Measurements from ENCODE around the gene CFB.
"Not testable (repeated sequence)": the region's sequence is repeated elsewhere in the genome, so short reads cannot be mapped to it uniquely, and the experiment has no call there.

CFB gene

DNA sequence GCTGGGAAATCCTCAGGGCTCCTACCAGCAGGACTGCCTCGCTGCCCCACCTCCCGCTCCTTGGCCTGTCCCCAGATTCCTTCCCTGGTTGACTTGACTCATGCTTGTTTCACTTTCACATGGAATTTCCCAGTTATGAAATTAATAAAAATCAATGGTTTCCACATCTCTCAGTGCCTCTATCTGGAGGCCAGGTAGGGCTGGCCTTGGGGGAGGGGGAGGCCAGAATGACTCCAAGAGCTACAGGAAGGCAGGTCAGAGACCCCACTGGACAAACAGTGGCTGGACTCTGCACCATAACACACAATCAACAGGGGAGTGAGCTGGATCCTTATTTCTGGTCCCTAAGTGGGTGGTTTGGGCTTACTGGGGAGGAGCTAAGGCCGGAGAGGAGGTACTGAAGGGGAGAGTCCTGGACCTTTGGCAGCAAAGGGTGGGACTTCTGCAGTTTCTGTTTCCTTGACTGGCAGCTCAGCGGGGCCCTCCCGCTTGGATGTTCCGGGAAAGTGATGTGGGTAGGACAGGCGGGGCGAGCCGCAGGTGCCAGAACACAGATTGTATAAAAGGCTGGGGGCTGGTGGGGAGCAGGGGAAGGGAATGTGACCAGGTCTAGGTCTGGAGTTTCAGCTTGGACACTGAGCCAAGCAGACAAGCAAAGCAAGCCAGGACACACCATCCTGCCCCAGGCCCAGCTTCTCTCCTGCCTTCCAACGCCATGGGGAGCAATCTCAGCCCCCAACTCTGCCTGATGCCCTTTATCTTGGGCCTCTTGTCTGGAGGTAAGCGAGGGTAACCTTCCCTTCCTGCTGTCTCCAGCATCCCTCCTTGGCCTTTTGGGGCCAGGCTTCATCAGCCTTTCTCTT is at the start of gene CFB:
Gene CFB (plus strand): TSS at position 589 of the 863 bp plus-strand sequence. CDS start 127 bp downstream, at position 716.
- DNase-seq = no peak

DNA sequence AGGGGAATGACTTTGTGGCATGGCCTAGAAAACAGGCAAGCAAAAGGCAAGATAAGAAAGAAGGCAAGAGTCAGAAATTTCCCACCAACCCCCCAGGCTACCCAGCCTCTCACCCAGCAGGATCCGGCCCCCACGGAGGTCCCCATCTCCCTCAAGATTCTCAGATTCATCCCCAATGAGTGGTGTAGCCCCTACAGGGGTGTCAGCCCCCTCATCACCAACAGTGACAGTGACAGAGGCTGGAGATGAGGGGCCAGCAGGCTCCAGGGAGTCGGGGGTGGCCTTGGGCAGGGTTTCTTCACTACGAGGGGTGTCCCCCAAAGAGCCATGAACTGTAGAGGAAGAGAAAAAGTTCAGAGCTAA is 49.4 kb upstream of the CFB start:
- no peak for DNase-seq

DNA sequence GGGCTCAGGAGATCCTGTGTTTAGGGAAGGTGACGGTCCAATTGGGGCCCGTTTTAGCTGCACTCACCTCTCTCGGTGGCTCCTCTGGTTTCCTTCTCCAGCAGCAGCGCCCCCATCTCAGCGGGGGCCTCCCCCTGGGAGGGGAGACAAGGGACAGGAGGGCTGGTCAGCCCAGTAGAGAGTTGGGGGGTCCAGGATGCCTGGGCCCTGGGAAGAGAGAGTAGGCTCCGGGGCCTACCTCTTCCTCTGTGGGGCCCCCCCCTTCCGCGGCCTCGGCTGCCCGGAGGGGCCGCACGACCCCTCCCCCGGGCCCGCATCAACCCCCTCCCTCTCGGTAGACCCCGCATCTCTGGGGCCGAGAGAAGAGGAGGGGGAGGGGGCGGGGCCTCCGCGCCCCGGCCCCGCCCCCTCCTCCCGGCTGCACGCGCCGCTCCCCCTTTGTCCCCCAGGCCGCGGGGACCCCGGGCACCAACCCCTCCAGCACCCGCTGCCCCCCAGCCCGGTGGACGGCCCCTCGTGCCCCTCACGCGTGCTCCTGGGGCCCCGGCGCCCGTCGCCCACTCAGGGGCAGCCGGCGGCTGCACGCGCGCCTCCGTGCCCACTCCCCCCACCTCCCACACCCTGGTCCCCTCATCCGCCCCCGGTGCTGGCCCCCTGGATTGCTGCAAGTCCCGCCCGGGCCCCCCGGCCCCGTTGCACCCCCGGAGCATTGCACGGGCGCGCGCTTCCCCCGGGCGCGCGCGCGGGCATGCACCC is 48.9 kb upstream of the CFB start:
- no peak for DNase-seq

DNA sequence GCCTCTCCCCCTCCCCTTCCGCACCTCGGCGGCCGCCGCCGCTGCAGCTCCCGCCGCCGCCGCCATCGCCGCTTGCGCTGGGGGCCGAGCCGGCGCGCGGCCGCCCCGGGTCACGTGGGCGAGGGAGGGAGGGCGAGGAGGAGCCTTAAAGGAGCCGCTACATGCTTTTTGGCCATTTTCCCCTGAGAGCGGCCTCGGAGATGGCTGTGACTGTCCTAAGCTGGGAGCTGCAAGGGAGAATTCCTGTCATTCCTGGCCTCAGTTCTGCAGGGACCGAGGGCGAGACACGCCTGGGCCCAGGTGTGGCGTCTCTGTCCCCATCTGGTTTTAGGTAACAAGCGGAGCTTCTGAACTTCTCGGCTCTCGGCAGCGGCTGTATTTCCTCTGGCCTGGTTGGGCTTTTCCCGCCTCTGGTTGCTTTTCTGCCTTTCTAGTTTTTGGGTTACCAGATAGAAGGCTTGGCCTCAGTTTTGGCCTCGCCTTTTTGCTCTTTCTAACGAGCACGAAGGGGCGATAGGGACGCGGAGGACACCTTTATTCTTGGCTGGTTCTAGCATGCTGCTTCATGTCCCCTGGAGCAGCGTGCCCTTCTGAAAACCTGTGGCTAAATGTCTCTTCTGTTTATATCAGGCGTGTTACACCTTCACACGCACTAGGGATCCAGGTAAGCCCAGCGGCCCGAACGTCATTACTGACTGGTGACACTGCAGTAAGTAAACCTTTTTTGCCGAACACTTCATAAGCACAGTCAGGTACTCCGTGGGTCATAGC is 48.1 kb upstream of the CFB start, which contains the start of gene EHMT2:
Gene EHMT2 (minus strand): TSS at position 87 of the 771 bp plus-strand sequence. CDS start 21 bp downstream, at position 66.
- DNase-seq = peak; percentile 86 to 87

DNA sequence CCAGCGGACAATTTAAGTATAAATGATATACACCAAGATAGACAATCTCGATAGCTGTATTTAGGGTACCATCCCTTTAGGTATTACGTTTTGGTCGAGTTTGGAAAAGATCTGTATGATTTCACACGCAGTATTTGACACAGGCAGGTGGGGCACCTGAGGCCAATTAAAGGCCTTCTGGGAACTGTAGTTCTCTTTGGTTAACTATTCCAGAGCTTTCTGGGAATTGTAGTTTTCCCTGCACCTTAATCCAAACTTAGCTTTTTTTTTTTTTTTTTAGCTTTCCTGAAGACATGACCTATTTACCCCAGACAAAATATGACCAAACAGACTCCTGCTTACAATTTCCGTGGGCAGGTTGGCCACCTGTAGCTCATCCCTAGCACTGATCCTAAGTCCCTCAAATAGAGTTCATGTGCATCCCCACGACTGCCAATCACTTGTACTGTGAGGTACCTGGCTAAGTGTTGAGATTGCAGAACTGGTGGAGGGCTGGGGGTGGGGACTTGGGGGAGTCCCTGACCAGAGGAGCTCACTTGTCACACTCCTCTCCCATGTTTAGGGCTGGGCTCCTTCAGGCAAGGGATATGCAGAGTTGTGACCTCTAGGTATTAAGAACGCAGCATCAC is 47.4 kb upstream of the CFB start:
- peak; percentile 25 to 37 for DNase-seq

DNA sequence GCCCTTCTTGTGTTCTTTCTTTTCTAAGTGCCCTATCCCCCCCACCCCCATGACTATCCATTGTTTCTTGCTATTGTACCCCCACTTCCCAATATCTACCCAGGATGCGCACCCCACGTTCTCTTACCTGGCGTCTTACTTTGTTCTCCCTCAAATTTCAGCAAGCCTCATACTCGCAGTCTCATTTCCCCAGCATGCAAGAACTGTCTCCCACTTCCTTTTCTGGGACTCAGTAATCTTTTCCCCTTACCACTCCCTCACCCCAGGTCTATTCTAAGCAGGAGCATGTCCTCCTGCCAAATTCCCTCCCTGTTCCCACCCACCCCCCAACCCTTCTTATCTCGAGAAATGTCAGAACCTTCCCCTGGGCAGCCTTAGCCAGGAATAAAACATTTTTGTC is 46.7 kb upstream of the CFB start:
- DNase-seq = no peak

DNA sequence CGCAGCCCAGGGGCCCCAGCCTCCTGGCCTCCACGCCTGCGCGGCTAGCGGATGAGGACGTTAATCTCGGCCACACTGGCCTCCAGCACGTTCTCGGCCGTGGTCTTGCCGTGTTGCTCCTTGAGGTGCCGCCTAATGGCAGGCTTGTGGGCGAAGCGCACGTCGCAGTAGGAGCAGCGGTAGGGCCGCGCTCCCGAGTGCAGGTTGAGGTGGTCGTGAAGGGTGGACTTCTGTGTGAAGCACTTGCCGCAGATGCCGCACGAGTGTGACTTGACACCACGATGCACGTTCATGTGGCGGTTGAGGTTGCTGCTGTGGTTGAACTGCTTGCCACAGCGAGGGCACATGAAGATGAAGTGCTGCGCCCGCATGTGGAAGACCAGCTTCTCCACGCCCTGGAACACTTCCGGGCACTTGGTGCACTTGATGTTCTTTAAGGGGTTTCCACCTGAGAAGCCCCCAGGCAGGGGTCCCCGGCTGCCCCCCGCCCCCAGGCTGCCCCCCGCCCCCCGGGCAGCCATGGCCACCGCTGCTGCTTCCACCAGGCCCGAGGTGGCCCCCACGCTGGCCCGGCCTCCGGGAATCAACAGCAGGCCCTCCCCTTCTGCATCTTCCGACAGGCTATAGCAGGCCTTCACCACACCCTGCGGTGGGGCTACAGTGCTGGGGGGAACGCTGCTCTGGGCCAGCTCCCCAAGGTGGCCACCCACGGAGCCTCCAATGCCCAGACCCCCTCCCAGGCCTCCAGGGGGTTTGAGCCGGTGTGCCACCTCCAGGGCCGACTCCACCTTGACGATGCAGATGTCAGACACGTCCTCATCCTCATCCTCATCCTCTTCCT is 45.8 kb upstream of the CFB start:
- peak in 1 of 2 donors; percentile 18 for DNase-seq

DNA sequence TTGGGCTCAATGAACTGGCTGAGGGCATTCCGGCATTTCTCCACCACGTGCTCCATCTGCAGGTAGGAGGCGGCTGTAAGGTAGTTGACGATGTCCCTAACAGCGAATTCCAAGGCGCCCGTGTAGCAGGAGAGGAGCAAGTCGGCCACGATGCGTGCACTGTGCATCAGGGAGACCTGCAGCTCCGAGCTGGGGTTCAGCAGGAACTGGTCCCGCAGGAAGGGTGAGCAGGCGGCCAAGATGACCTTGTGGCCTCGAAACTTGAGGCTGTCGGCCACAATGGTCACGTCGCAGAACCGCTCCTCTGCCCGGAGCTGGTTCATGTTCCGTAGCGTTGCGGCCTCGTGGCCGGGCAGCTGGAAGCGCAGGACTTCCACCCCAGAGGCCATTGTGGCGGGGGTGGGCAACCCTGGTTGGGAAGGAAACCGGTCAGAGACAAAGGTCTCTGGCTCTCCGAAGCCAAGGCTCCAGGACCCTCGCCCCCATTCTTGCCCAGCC is 44.9 kb upstream of the CFB start:
- peak in 1 of 2 donors; percentile 13 for DNase-seq

DNA sequence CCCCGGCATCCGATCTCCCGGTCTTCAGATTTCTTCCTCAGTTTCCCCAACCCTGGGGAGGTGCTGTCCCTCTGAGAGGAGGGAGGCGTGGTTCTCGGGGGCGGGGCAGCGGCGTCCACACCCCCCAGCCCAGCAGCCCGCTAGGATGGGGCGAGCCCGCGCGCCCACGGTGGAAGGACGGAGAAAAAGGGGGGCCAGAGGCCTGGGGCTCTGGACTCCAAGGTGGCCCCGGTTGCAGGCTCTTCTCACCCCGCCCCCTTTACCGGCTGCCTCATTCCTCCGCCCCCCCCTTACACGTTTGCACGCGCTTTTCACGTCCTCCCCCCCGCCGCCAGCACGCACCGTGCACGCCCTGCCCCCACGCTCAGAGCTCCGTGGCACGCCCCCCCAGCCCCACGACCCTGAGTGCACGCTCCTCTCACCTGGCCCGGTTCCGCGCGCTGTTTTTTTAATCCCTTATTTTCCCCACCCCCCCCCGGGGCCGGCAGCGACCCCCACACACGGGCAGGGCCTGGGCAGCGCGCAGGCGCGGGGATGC is 44.4 kb upstream of the CFB start:
- DNase-seq = peak; percentile 71 to 76

DNA sequence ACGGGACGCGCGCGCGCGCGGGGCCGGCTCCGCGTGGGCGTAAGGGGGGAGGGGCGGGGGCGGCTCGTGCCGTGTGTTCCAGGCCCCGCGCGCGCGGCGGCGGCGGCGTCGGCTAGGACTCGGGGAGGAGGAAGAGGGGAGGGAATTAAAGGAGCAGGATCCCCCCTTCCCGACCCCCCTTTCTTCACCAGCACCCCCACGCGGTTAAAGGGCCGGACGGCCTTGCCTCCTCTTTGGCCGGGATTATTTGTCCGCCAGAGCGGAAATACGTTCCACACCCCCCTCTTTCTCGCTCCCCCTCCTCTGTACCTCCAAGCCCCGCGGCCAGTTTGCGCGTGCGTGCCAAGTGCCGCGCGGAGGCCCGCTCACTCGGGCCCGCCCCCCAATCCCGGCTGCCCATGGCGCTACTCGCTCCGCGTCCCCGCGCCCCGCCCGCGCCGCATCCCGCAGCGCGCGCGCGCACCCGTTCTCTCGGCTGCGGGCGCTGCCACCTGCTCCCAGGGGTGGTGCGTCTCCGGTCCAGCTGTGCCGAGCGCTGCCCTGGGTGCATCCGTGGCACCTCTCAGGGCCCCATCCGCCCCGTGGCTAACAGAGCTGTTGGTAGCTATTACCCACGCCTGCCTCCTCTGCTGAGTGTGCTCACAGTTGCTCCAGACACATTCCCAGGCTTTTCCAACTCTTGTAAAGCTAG is 43.8 kb upstream of the CFB start, which contains the start of gene ZBTB12:
Gene ZBTB12 (minus strand): TSS at position 134 of the 691 bp plus-strand sequence. CDS start 781 bp downstream, outside the sequence.
- peak; percentile 87 to 90 for DNase-seq

DNA sequence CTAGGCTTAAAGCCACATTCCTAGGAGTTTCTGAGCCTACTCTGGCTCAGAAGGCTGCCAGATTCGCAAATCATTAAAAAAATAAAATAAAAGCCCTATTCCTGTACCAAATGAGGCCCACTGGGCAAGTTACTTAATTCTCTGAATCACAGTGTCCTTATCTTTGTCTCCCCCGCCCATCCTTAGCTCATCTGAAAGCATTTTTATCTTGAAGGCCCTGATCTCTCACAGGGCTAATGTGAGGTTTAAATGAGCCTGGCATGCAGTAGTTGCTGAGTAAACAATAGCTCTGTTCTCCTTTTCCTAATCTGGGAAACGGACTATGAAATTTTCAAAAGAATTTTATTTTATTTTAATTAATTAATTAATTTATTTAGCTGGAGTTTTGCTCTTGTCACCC is 41.9 kb upstream of the CFB start:
- DNase-seq = no peak

DNA sequence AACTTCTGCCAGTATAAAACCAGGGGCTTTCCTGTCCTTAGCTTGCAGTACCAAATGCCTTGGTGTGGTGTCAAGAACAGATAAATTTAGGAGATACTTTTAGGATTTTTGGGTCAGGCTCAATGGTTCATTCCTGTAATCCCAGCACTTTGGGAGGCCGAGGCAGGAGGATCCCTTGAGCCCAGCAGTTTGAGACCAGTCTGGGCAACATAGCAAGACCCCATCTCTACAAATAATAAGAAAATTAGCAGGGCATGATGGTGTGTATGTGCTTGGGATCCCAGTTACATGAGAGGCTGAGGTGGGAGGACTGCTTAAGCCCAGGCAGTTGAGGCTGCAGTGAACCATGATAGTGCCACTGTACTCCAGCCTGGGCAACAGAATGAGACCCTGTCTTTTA is 40.9 kb upstream of the CFB start:
- no peak for DNase-seq

DNA sequence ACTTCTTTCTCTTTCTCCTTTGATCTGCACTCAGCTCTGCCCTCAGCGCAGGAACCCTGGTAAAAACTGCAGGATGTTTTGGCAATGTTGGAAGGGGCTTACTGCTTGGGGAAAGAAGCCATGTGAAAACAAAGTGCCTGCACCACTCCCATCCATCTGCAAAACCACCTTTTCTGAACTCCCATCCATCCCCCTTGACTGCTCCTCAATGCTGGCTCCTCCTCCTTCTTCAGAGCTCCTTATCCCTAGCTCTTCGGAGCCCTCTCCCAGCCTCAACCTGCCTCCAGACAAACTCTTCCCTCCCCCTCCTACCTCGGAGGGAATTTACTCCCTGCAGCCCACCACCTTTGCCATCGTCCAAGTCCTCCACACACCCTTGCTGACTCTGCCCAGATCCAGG is 39.8 kb upstream of the CFB start:
- DNase-seq = no peak

DNA sequence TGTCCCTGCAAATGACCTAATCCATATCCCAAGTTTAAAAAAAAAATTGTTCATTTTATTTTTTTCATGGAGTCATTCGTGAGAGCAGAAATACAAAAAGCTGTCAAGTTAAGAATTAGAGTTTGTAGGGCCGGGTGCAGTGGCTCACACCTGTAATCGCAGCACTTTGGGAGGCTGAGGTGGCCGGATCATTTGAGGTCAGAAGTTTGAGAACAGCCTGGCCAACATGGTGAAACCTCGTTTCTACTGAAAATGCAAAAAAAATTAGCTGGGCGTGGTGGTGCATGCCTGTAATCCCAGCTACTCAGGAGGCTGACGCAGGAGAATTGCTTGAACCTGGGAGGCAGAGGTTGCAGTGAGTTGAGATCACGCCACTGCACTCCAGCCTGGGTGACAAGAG is 39.2 kb upstream of the CFB start:
- not testable (repeated sequence) for DNase-seq

DNA sequence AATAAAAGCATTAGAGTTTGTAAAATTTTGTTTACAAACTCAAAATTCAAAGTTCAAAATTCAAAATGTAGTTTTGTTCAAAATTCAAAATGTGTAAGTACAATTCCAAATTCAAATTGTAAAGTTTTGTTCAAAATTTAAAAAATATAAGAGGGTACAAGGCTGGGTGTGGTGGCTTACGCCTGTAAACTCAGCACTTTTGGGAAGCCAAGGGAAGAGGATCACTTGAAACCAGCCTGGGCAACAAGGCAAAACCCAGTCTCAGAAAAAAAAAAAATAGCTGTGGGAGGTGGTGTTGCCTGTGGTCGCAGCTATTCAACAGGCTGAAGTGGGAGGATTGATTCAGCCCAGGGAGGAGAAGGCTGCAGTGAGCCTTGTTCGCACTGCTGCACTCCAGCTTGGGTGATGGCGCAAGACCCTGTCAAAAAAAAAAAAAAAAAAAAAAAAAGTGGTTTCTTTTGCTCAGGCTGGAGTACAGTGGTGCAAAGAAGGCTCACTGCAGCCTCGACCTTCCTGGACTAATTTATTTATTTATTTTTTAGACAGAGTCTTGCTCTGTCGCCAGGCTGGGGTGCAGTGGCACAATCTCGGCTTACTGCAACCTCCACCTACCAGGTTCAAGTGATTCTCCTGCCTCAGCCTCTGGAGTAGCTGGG is 38.6 kb upstream of the CFB start:
- DNase-seq = no peak

DNA sequence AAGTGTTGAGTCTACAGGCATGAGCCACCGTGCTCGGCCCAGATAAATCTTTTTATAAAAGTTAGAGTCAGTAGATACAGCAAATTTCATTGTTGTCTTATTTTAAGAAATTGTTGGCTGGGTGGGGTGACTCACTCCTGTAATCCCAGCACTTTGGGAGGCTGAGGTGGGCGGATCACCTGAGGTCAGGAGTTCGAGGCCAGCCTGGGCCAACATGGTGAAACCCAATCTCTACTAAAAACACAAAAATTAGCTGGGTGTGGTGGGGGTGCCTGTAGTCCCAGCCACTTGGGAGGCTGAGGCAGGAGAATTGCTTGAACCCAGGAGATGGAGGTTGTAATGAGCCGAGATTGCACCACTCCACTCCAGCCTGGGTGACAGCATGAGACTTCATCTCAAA is 37.6 kb upstream of the CFB start:
- DNase-seq = not testable (repeated sequence)

DNA sequence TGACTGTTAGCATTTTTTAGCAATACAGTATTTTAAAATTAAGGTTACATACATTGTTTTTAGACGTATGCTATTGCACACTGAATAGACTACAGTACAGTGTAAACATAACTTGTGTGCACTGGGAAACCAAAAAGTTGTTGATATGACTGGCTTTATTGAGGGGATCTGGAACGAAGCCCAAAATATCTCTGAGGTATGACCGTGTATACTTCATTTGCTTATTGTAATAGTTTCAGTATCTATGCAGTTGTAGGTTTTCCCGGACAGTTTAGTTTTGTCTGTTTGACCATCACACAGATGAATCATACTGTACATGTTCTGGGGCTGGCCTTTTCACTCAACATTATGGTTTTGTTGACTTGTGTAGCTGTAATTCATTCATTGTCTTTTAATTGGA is 37.1 kb upstream of the CFB start:
- no peak for DNase-seq

DNA sequence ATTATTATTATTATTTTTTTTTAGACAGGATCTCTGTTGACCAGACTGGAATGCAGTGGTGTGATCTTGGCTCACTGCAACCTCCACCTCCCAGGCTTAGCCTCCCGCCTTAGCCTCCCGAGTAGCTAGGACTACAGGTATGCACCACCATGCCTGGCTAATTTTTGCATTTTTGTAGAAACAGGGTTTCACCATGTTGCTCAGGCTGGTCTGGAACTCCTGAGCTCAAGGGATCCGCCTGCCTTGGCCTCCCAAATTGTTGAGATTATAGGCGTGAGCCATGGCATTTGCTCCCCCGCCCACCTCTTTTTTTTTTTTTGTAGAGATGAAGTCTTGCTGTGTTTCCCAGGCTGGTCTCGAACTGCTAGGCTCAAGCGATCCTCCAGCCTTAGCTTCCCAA is 36.6 kb upstream of the CFB start:
- not testable (repeated sequence) for DNase-seq

DNA sequence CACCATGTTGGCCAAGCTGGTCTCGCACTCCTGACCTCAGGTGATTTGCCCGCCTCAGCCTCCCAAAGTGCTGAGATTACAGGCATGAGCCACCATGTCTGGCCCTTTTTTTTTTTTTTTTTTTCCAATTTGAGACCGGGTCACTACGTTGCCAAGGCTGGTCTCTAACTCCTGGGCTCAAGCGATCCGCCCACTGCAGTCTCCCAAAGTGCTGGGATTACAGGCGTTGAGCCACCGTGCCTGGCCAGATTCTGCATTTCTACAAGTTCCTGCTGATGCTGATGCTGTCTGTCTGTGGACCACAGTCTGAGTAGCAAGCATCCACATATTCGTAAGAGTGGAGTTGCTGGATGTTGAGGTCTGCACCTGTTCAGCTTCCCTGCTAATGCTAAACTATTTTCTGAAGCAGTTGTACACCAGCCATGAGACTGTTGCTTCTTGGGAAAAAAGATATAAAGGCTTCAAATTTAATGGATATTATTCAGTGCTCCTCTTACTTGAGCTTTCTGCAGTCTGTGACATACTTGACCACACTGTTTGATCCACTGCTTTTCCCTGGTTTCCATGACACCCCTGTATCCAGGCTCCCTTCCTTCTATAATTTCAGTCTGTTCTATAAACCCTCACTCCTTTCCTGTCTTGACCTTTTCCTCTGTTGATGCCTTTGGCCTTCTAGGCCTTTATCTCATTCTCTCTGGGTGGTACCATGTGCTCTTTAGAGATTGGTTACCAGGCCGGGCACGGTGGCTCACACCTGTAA is 33.9 kb upstream of the CFB start:
- DNase-seq = no peak

All from stimulated activated CD4-positive, alpha-beta T cell treated with anti-CD3 and anti-CD28 coated beads, Interleukin-2, amount 100 ng/mL, for 24 hours (primary cell).